Body of pancreas (tissue), 4 donors: ENCODE data around the gene HRK. TPM values are rescaled to one million over a fixed set of nuclear protein-coding genes. Genes with fewer than 3 reads are reported as not detected.

Source experiments
- ATAC-seq: fragments of 150-250 bp; one replicate; pipeline ENCODE4 v1.9.1; 2016
- DNase-seq, 4 donors: peaks; one replicate each; pipeline ENCODE4 v3.0.0-alpha.2; 2019
- H3K27ac ChIP-seq, 4 donors: fragments of 200-600 bp; sonication (generic); 1 replicate in 3 of 4; 2 replicates in 1 of 4; pipeline versions ENCODE4 v1.5.1 to v1.6.1; 2016 to 2019; ENCODE audit warnings: mild to moderate bottlenecking in 1 of 4, mixed read lengths in 1 of 4, moderate library complexity in 1 of 4
- H3K27me3 ChIP-seq, 2 donors: fragments of 200-600 bp; sonication (generic); one replicate each; pipeline ENCODE4 v1.6.0; 2016; ENCODE audit warnings: mild to moderate bottlenecking in 1 of 2
- H3K36me3 ChIP-seq, 2 donors: fragments of 200-600 bp; sonication (generic); replicated peaks in 1 of 2; 2 replicates each; pipeline ENCODE4 v1.5.1; 2016; ENCODE audit warnings: low read depth in 2 of 2; ENCODE audit not compliant: insufficient read depth in 1 of 2
- H3K4me1 ChIP-seq: fragments of 200-600 bp; sonication (generic); one replicate; pipeline ENCODE4 v1.6.0; 2016
- H3K4me3 ChIP-seq, 2 donors: fragments of 200-600 bp; sonication (generic); 1 replicate in 1 of 2; 2 replicates in 1 of 2; pipeline ENCODE4 v1.5.1; 2016 to 2019
- H3K9me3 ChIP-seq, 3 donors: fragments of 200-600 bp; sonication (generic); 1 replicate in 2 of 3; 2 replicates in 1 of 3; pipeline ENCODE4 v1.5.1; 2016
- POLR2A ChIP-seq, 3 donors: fragments of 450-650 bp; IDR thresholded peaks; one replicate each; pipeline ENCODE4 v1.6.1; 2016; ENCODE audit warnings: antibody characterized with exemption in 3 of 3, mild to moderate bottlenecking in 2 of 3
- WGBS, 2 donors: methylation state at CpG; one replicate each; pipeline ENCODE4 v1.1.5; 2017; 5-methylcytosine and 5-hydroxymethylcytosine counted together
- intact Hi-C: fragments of 100-400 bp; cut with DNase I; formaldehyde crosslinking; loops from one replicate; pipeline ENCODE4 v1.15.1; 2023
- total RNA-seq, 2 donors: library from RNA; depleted of rRNA; stranded (reverse); fragments of >200 nt; gene quantifications; one replicate each; pipeline ENCODE4 v1.1.0, GENCODE V29; 2016
- TF ChIP-seq, protein P1 (sequence below), 7 experiments: fragments of 450-650 bp in 4 of 7; fragments of 200-600 bp in 3 of 7; sonication (generic) in 3 of 7; IDR thresholded peaks; one replicate each; pipeline ENCODE4 v1.5.1; 2016 to 2019; ENCODE audit warnings: antibody characterized with exemption in 7 of 7

Gene HRK
- total RNA-seq, 2 donors from 2014 or later, result not detected

DNA sequence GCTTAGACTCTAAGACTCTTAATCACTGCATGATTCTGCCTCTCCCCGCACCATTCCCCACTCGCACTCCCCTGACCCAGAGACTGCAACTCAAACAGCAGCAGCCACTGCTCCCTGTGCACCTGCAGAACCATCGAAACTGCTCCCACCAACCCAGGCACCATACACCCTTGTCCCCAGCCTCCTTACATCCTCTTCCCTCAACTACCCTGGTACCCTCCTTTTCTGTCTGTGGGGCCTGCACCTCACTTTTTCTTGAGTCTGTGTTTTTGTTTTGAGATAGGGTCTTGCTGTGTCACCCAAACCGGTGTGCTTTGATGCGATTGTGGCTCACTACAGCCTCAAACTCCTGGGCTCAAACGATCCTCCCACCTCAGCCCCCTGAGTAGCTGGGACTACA lies 73.7 kb downstream of the HRK start:
- H3K27me3 ChIP-seq, result no peaks in the 10 kb centered on the region
- no peaks in the 10 kb centered on the region for H3K9me3 ChIP-seq
- H3K36me3 ChIP-seq, result no peaks in the 10 kb centered on the region
- 79 to 85% methylated on average over 6 of the region's 6 CpGs for WGBS, 2 donors
- intact Hi-C loops, result no loop called here
- H3K27ac ChIP-seq, result no peak overlapping the region
- ATAC-seq (no peak), DNase-seq (no peak)
- no peaks in the 10 kb centered on the region for H3K4me1 ChIP-seq
- TF ChIP-seq, protein P1, sequence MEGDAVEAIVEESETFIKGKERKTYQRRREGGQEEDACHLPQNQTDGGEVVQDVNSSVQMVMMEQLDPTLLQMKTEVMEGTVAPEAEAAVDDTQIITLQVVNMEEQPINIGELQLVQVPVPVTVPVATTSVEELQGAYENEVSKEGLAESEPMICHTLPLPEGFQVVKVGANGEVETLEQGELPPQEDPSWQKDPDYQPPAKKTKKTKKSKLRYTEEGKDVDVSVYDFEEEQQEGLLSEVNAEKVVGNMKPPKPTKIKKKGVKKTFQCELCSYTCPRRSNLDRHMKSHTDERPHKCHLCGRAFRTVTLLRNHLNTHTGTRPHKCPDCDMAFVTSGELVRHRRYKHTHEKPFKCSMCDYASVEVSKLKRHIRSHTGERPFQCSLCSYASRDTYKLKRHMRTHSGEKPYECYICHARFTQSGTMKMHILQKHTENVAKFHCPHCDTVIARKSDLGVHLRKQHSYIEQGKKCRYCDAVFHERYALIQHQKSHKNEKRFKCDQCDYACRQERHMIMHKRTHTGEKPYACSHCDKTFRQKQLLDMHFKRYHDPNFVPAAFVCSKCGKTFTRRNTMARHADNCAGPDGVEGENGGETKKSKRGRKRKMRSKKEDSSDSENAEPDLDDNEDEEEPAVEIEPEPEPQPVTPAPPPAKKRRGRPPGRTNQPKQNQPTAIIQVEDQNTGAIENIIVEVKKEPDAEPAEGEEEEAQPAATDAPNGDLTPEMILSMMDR (IDR thresholded peaks at IDR 0.05), result no peak
- no peak for TF ChIP-seq POLR2A (IDR thresholded peaks at IDR 0.05)
- H3K4me3 ChIP-seq, result no peak overlapping the region

DNA sequence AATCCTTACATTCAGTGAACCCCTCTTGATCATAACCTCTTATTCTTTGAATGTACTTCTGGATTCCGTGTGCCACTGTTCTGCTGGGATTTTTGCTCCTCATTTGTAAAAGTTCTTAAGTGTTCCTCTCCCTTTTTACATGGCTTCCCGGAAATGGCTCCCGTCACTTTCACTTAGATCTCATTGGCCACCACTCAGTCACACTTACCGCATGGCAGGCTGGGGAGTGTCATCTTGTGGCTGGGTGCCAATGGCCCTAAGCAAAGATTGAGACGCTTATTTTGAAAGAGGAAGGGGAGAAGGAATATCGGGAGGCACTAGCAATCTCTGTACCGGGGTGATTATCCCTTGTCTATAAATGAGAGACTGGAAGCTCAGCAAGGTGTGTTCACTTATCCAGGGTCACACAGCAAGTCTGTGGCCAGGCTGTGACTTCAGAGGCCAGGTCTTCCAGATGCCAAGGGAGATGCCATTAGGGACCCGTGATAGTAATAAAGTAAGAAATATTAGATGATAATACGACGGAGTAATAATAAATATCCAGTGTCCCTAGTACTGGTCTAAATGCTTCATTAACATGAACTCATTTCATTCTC lies 74.3 kb downstream of the HRK start:
- Histone ChIP-seq H3K9me3 (no peaks in the 10 kb centered on the region), H3K4me3 (no peak overlapping the region), H3K4me1 (no peaks in the 10 kb centered on the region), H3K27me3 (no peaks in the 10 kb centered on the region), H3K27ac (no peak overlapping the region), H3K36me3 (no peaks in the 10 kb centered on the region)
- DNase-seq, result no peak
- TF ChIP-seq, protein P1 (IDR thresholded peaks at IDR 0.05), result no peak
- no peak for TF ChIP-seq POLR2A (IDR thresholded peaks at IDR 0.05)
- intact Hi-C loops, result no loop called here
- ATAC-seq, result no peak
- WGBS, 2 donors, result 83 to 87% methylated on average over 10 of the region's 10 CpGs

Other genes starting within 250 kb of the HRK start
- gene SPRING1, start 143.4 kb downstream of the HRK start, total RNA-seq, result 1 to 10 TPM; 9.1 to 9.9 TPM
- 1 to 10 TPM; 1.3 to 1.6 TPM for gene RNFT2, start 143.1 kb downstream of the HRK start, total RNA-seq
- gene FBXW8, start 29.5 kb upstream of the HRK start, total RNA-seq, result 10 to 100 TPM; 12.7 to 35.3 TPM
- 100 to 1,000 TPM; 110 to 127 TPM for gene TESC, start 218.0 kb upstream of the HRK start, total RNA-seq